AG10803 (cell line): ENCODE results near the gene INPP1.
"Not testable (repeated sequence)": the region's sequence is repeated elsewhere in the genome, so short reads cannot be mapped to it uniquely, and the experiment has no call there.

Source experiments
- DNase-seq: peaks from one replicate; pipeline ENCODE4 v3.0.0; 2010; ENCODE audit warnings: low read depth
- H3K4me3 ChIP-seq: 2 replicates; pipeline ENCODE4 v1.5.1; 2011; ENCODE audit warnings: mild to moderate bottlenecking, low read length, control low read depth
- TF ChIP-seq, protein P1 (sequence below): conservative IDR thresholded peaks from 2 replicates; pipeline ENCODE4 v1.5.1; 2011; ENCODE audit warnings: mild to moderate bottlenecking, low read length, control low read depth, inconsistent platforms

The INPP1 gene

DNA sequence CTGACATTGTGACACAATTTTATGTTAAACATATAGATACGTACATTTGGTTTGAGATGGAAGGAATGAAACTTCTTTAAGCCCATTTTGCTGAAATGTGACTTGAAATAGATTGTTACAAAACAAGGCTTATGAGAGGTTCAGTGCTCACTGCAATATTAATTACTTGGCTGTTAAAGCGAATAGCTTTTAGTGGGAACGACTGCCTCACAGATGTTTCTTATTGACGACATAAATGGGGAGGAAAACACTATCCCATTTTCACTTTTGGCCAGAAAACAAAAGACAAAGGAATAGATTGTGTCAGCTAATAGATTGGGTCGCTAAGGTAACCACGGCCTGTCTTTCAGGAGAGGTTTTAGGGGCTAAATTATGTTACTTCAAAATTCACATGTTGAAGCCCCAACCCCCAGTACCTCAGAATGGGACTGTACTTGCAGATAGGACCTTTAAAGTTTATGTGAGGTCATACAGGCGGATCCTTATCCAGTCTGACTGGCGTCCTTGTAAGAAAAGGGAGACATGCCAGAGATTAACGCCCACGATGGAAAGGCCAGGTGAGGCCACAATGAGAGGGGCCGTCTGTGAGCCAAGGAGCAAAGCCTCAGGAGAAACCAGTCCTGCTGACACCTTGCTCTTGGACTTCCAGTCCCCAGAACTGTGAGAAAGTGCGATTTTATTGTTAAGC, 10.8 kb downstream of the INPP1 start:
- DNase-seq, result peak; percentile 59
- TF ChIP-seq, protein P1, sequence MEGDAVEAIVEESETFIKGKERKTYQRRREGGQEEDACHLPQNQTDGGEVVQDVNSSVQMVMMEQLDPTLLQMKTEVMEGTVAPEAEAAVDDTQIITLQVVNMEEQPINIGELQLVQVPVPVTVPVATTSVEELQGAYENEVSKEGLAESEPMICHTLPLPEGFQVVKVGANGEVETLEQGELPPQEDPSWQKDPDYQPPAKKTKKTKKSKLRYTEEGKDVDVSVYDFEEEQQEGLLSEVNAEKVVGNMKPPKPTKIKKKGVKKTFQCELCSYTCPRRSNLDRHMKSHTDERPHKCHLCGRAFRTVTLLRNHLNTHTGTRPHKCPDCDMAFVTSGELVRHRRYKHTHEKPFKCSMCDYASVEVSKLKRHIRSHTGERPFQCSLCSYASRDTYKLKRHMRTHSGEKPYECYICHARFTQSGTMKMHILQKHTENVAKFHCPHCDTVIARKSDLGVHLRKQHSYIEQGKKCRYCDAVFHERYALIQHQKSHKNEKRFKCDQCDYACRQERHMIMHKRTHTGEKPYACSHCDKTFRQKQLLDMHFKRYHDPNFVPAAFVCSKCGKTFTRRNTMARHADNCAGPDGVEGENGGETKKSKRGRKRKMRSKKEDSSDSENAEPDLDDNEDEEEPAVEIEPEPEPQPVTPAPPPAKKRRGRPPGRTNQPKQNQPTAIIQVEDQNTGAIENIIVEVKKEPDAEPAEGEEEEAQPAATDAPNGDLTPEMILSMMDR, result no peak
- H3K4me3 ChIP-seq, result no peak overlapping the region

DNA sequence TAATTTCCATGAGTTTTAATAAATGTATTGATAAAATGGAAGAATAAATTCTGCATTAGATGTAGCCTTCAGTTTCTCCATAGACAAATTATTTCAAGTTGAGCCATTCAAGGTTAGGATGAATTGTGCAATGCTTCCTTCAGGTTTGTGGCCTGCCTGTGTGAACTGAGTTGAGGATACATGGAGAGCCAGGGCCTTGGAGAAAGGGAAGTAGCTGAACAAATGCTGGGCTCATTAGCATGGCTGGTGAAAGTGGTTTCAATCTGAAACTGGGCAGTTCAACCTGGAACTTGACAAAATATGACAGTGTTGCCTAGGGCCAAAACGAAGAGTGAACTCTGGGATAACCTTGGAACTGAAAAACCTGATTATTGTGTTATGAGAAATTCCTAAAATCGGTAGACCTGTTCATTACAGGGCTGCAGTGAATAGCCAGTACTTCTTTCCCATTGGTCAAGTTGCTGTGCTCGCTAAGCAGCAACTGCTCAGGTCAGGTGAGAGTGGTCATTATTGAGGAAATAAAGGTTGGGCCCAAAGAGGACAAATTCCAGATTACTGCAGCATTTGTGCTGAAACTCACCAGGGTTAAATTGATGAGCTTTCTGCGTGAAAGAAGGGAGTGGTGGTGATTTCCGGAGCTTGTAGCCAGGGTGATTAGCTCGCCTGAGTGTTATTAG, 12.7 kb downstream of the INPP1 start:
- no peak overlapping the region for H3K4me3 ChIP-seq
- TF ChIP-seq, protein P1, result no peak
- peak; percentile 10 for DNase-seq

DNA sequence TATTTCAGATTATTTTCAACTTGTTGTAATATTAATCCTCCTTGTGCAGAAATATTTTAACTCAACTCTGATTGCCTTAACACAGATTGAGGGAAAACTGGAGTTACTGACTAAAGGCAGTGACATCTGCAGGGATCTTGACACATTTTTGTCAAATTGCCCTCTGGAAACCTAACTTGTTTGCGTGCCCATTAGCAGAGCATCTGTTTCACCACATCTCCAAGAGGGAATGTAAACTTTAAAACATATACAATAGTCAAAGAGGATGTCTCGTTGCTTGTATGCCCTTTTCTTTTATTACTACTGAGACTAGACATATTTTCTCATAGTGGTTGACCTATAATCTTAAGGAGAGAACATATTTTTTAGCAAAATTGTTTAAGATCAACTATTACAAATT, 14.2 kb downstream of the INPP1 start:
- TF ChIP-seq, protein P1, result no peak
- DNase-seq, result no peak
- H3K4me3 ChIP-seq, result no peak overlapping the region

DNA sequence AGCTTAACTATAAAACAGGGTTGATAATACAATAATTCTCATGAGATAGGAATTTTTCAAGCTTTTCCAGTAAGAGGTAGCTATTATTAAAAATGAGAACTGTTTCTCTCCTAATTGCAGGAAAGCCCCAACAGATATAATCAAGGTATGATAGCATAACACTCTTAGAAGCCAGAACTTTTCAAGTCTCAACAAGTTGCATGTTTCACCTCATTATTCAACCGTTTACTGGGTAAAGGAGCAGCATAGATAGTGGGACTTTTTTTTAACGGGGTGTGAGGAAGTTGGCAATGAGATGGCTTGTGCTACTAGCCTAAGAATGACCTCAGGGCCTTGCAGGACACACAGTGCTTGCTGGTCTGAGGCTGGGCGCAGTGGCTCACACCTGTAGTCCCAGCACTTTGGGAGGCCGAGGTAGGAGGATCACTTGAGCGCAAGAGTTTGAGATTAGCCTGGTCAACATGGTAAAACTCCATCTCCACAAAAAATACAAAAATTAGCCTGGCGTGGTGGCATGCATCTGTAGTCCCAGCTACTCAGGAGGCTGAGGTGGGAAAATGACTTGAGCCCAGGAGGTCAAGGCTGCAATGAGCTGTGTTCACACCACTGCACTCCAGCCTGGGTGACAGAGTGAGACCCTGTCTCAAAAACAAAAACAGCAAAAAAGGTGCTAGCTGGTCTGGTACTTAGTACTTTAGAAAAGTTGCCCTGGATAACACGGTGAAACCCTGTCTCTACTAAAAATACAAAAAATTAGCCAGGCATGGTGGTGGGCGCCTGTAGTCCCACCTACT, 15.5 kb downstream of the INPP1 start:
- not testable (repeated sequence) for DNase-seq

DNA sequence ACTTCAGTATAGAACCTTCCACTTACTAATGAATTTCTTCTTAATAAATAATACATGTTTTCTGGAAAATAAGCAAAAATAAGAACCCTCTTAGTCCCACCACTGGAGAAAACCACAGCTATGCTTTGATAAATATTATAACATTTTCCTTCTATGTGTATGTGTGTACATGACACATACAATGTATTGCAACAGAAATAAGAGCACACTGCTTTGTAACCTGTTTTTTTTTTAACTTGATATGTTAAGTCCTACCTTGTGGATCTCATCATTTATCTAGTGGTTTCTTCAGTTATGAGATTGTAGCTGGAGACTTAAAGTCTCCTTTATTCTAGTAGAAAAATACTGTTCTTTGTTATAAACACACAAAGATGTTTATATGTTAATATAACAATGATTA, 17.2 kb downstream of the INPP1 start:
- no peak for DNase-seq
- no peak overlapping the region for H3K4me3 ChIP-seq
- TF ChIP-seq, protein P1, result no peak

More for the DNA sequence above, 15.5 kb downstream of the INPP1 start:
- not testable (repeated sequence) for H3K4me3 ChIP-seq

DNA sequence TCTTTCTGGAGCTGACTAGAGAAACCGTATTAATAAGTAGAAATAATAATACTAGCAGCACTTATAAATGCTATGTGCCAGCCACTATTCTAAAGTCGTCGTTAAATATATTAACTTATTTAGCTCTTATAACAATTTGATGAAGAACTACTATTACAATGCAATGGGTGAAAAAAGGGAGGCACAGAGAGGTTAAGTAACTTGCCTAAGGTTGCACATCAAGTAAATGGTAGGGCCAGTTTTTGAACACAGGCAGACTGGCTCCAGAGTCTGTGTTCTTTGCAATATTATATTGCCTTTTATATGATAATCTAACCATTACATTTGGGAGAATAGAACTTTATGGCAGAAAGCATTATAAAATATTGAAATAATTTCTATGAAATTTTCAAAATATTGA, 17.6 kb downstream of the INPP1 start:
- TF ChIP-seq, protein P1, result no peak
- no peak for DNase-seq
- H3K4me3 ChIP-seq, result no peak overlapping the region

DNA sequence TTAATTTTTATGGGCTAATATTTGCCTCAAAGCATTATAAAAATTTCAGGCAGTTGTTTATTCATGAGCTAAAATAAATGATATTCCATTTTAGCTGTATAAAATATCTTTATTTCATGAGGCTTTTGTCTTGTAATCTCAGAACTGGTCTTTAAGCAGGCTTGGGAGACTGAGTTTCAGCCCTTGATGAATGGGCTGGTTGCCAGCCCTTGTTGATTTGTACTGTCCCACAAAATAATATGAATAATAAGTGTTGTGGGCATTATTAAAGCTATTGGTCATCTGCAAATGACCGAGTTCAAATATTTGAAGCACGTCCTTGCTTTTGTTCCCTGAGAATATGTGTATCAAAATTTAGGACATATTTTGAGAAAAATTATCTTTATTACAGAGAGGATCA, 18.2 kb downstream of the INPP1 start:
- H3K4me3 ChIP-seq, result no peak overlapping the region
- no peak for DNase-seq
- TF ChIP-seq, protein P1, result no peak
